Hypothalamus (tissue), 51 donors: ENCODE results near the gene CLEC7A.

Source experiments
- DNase-seq, 51 donors: peaks; one replicate each; lab custom pipeline; 2025; lab: John Stamatoyannopoulos, UW

CLEC7A gene

DNA sequence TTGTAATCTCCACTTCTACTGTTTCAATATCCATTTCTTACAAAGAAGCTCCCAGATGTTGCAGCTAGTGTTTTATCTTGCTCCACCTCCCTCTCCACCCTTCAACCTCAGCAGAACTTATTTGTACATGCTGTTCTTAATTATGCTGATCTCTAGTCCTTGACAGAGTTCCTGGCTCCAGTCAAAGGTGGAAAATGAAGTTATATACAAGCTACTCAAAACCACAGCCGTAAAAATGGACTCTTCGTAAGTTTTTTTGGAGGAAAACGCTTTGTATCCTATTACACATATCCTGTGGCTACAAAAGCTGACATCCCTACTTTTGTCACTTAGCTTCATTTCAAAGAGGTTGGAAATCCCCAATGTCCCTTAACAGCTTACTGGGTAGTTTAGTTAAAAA is 32.5 kb downstream of the CLEC7A start:
- no peak for DNase-seq

DNA sequence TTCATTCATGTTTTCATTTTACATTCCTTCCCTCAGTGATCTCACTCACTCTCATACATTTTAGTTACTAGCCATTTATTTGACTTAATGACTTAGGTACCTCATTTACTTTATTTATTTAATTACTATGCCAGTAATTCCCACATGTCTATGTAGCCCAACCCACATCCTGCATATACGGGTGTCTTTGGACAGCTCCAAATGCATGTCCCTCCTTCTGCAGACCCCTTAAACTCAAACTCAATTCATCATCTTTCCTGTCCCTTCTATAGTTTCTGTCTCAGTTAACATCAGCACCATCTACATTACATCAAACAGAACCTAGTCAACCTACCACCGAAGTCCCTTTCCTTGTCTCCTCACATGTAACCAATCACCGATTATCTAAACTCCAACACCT is 34.0 kb downstream of the CLEC7A start:
- DNase-seq: no peak

DNA sequence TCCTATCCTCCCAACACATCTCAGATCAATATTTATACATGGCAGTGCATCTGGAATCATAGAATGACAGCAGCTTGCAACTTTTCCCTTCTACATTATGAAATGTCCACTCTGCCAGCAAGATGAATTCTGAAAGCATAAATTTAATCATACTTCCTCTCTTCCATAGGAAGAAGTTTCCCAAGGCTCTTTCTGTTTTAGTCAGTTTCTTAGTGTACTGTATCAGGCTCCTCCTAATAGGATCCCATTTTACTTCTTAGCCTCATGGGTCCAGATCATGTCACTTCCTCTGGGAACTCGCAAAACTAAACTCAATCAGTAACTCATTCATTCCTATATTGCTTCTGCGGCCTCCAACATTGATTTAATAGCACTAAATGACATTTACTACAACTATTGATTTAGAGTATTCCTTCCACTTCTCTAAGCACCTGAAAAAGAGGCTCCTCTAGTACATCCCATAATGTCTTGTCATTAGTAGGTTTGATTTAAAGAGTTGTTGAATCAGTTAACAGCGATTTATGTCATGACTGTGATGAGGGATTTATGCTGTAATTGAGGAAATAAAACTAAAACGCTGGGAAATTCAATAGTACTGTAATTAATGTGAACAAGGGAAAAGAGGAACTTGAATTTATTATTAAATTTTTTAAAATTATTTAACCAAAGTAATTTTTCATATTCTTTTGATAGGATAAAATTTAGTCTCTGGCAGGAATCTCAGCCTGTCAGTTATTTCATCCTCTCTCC is 35.2 kb downstream of the CLEC7A start:
- no peak for DNase-seq

DNA sequence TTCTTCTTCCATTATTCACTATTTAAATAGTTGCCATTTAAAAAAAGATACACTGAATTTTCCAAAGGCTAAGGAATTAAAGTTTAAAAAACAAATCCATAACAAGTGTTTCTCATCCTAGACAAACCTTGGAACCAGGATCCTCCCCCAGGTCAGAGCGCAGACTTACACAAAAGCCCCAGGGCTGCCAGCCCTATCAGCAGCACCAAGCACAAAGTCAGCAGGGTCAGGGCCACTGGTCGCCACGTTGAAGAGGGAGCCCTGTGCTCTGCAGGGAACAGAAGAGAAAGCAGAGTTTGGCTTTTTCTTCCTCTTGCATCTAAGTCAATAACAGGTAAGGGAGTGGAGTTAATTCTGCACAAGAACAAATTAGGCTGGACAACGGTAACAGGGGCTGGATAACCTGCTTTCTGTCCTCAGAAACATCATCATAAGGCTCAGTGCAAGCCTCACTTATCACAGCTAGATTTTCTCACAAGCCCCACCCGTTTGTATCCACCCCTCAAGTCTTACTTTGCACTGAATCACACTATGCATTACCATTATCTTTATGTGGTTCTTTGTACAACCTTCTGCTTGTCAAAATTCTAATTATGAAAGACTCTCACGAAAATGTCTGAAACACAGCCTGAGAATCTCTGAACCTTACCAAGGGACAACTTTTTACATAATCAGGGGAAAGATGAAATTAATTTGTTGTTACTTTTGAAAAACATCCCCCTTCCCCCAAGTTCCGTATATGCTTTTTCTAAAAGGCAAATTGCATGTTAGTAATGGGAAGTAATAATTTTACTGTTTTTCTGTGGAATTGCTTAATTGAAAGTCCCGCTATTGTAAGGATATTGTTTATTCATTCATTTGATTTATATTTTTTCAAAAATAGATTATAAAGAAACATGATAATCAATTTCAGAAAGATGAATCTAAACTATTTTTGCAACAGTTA is 40.8 kb downstream of the CLEC7A start:
- no peak for DNase-seq

DNA sequence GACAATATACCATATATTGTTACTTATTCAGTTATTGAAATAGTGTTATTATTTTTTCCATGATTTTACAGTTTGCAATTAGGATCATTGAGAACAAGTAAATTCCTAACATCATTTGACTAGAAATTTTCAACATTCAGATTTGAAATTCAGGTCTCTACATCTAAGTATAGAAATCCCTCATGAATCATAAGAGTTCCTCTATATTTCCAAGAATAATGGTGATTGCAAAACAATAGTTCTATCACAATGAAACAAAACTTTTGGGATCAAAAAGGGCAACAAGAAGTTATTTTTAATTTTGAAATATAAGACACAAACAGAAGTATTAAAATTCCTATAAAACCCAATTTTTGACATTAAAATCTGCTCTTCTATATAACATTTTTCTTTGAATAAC is 42.0 kb downstream of the CLEC7A start:
- DNase-seq: no peak

DNA sequence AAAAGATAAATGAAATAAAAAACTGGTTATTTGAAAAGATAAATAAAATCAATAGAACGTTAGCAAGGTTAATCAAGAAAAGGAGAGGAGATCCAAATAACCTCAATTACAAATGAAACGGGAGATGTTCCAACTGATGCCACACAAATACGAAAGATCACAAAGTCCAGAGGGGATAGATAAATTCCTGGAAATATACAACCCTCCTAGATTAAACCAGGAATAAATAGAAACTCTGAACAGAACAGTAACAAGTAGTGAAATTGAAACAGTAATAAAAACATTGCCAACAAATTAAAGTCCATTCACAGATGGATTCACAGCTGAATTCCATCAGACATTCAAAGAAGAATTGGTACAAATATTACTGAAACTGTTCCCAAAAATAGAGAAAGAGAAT is 43.6 kb downstream of the CLEC7A start:
- DNase-seq: no peak

DNA sequence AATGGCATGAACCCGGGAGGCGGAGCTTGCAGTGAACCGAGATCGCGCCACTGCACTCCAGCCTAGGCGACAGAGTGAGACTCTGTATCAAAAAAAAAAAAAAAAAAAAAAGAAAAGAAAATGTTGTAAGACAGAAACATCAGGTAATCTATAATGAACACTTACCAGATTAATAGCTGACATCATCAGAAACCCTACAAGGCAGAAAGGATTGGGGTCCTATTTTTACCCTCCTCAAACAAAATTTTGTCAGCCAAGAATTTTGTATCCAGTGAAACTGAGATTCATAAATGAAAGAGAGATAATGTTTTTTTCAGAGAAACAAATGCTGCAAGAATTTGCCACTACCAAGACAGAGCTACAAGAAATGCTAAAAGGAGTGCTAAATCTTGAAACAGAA is 45.3 kb downstream of the CLEC7A start:
- no peak for DNase-seq

DNA sequence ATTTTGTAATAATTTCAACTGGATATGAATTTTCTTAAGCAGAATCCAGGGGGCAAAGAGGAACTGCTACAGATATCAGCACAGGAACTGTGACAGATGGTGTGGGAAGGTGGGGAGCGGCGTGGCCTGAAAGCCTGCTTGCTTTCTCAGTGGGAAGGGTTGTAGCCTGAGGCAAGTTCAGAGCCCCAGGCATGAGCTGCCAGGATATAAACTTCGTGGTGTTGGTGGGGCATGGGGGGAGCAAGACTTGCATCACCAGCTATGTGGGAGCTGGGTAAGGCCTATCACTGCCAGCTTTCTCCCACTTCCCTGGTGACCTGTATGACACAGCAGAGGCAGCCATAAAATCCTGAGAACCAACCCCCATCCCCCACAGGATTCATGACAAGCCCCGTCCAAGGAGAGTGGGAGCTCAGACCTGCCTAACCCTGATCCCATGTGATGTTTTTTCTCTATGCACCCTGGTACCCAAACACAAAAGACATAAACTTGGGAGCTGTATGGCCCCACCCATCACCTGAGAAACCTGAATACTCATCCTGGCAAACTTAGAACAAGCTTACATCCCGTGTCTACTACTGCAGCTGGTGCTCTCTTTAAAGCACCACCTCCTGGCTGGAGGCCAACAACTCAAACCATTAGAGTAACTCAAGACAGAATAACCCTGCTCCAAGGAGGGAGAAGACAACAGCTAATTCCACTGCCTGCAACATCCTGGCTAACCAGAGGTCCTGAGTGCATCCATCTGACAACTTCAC is 47.7 kb downstream of the CLEC7A start:
- DNase-seq: no peak

DNA sequence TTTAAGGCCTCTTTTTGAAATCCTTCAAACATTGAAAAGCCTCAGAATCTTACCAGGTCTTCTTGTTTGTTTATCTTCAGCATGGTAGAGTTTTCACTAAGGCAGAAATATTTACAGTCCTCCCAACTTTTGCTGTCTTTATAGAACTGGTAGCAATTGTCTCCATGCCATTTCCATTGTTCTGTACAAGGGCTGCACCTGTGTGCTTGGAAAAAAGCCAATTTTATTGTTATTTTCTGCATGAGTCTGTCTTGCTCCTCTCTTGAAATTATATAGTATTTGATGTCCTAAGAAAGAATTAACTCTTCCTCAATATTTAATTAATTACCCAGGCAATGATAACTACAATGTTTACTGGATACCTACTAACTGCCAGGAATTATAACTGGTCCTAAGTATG is 54.5 kb downstream of the CLEC7A start:
- no peak for DNase-seq

DNA sequence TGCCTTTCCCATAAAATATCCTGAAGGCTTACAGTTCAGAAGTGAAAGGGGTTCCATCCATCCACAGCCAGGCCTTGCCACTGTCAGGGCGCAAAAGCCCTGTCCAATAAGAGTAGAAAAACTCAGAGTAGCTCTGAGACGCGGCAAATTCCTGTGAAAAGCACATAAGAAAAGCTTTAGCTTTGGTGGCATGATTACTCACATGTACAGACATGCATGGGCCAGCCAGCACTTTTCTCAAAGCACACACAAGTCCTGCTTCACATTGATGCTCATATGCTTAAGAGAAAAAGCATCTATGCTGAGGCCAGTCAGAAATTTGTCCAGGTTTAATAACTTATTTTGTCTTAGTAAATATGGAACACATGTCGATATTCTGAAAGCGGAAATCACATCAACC is 56.7 kb downstream of the CLEC7A start:
- no peak for DNase-seq

DNA sequence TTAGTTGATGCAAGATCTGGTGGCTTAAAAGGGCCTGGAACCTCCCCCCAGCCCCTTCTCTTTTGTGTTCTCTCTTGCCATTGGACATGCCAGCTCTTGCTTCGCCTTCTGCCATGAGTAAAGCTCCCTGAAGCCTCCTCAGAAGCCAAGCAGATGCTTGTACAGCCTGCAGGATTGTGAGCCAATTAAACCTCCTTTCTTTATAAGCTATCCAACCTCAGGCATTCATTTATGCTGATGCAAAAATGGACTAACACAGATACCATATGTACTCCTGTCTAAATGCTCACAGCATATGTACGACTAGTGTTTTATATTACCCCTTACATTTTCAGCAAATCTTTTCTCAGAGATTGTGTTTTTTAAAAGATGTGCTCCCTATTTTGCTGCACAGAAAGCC is 57.9 kb downstream of the CLEC7A start:
- no peak for DNase-seq

DNA sequence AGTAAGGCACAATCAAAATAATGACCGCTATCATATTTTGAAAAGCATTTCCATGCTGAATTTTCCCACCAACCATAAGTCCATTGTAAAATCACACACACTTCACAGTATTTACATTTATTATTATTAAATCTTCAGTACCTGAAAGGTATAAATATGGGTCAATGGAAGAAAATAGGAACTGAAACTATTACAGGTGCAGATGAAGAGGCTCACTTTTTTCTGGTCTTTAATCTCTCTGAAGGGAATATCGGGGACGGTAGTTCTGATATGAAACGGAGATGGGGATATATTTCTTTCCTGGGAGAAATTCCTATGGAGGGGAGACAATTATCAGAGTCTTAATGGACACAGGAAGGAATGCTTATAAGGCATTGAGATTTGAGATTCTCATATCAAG is 59.6 kb downstream of the CLEC7A start:
- DNase-seq: no peak

DNA sequence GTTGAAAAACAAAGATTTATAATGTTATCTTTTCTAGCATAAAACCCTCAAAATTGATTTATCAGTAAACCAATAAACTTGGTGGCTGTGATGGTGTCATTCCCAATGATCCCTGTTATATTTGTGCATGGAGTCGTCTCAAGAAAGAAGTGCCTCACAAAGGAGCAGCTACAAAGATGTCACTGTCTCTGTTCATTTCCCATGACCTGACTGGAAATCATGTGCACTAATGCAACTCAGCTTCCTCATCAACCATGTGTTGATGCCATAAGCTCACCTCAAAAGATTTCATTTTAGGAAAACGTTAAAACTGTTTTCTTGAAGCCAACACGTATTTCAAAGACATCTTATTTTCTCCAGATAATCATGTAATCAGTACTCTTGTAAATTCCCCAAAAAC is 60.0 kb downstream of the CLEC7A start:
- no peak for DNase-seq

DNA sequence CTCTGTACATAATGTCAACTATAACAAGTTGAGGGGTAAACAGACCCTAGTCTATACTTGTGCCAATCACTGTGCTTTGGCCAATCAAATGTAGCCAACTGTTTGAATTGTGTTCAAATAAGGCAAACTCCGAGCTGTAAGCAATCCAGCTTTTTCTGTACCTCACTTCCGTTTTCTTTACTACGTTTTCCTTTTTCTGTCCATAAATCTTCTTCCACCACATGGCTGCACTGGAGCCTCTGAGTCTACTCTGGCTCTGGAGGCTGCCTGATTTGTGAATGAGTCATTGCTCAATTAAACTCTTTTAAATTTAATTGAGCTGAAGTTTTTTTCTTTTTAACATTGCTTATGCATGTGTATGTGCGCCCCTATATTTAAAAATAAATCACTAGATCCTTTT is 60.9 kb downstream of the CLEC7A start:
- DNase-seq: no peak

DNA sequence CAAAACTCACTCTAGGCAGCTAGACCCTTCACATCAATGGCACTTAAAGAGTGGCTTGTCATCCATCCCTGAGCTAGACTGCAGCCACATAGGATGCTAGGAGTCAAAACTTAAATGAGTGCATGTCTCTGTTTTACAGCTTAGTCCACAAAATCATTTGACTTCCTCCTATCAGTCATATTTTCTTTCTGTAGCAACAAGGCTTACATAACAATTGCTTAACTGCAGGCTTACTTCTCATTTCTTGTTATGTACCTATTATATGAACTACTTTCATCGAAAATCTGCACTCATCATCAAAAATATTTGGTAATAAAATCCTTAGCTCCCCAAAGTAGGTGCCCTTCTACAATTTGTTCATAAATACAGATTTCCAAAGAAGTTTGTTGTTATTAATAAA is 61.4 kb downstream of the CLEC7A start:
- no peak for DNase-seq

DNA sequence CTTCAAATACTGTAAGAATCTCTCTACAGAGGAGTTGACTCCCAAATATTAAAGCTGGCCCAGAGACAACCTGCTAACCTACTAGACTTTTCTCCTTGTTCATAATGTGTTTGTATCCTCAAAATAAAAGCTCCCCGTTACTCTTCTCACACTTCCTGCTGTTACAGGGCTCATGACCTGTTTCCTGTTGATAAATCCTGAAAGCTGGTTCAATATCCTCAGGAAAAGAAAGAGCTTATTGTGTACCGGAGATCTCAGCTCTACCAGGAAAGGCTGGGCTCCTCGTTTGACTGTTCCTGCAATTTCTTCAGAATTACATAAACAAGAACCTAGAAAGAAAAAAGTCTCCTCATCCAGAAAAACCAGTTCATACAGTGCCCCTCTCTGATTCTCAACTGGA is 62.1 kb downstream of the CLEC7A start:
- no peak for DNase-seq

DNA sequence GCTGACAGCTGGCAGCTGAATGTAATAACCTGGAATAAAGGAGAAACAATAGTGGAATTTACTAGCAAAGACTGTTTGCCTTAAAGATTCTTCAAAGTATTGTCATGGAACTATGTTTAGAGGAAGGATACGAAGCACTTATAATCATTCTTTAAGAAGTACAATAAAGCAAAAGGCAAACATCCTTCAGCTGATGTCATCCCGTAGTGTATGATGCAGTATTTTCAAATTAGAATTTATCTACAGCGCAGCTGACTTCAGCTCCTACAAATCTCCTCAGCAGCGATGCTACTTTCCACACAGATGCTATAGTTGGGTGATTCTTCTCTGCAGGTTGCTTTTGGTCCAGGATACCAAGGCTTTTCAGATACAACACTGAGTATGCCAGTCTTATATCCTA is 62.7 kb downstream of the CLEC7A start:
- no peak for DNase-seq
